Right lobe of liver (tissue), 6 donors: ENCODE data around the gene CDH2. TPM values are rescaled to one million over a fixed set of nuclear protein-coding genes. Genes with fewer than 3 reads are reported as not detected.

ENCODE experiments used
- ATAC-seq, 4 donors: fragments of 200-7000 bp; cut with Tn5 transposase; one replicate each; pipeline ENCODE4 v1.9.1; 2020; ENCODE audit warnings: mild to moderate bottlenecking in 4 of 4, moderate library complexity in 4 of 4
- DNase-seq, 3 donors: peaks; one replicate each; pipeline ENCODE4 v3.0.0-alpha.2; 2020
- H3K27ac ChIP-seq, 3 donors: fragments of 200-600 bp; one replicate each; pipeline ENCODE4 v1.8.0; 2022
- H3K27me3 ChIP-seq, 2 donors: fragments of 200-600 bp; one replicate each; pipeline ENCODE4 v1.8.0; 2022
- H3K36me3 ChIP-seq, 4 donors: fragments of 200-600 bp; sonication (generic) in 1 of 4; one replicate each; pipeline versions ENCODE4 v1.5.1 to v1.8.0; 2017 to 2022; ENCODE audit warnings: control low read depth in 1 of 4
- H3K4me1 ChIP-seq, 4 donors: fragments of 200-600 bp; sonication (generic) in 1 of 4; one replicate each; pipeline versions ENCODE4 v1.5.1 to v1.8.0; 2017 to 2022; ENCODE audit warnings: control low read depth in 1 of 4
- H3K4me3 ChIP-seq, 3 donors: fragments of 200-600 bp; one replicate each; pipeline ENCODE4 v1.8.0; 2022
- H3K9me3 ChIP-seq, 4 donors: fragments of 200-600 bp; sonication (generic) in 1 of 4; one replicate each; pipeline versions ENCODE4 v1.5.1 to v1.8.0; 2017 to 2022; ENCODE audit warnings: control low read depth in 1 of 4
- CTCF ChIP-seq, 4 donors: fragments of 200-600 bp in 3 of 4; fragments of 450-650 bp in 1 of 4; IDR thresholded peaks; one replicate each; pipeline versions ENCODE4 v1.5.1 to v1.8.0; 2016 to 2022; ENCODE audit warnings: antibody characterized with exemption in 4 of 4, mild to moderate bottlenecking in 2 of 4
- POLR2A ChIP-seq: fragments of 450-650 bp; IDR thresholded peaks from one replicate; pipeline ENCODE4 v1.6.1; 2017; ENCODE audit warnings: antibody characterized with exemption, mild to moderate bottlenecking
- WGBS: methylation state at CpG from one replicate; pipeline ENCODE4 v1.1.6; 2018; ENCODE audit warnings: low coverage, low lambda C conversion rate; ENCODE audit not compliant: insufficient coverage; ENCODE audit errors: missing lambda C conversion rate; 5-methylcytosine and 5-hydroxymethylcytosine counted together
- intact Hi-C, 2 donors: fragments of 100-400 bp; cut with DNase I; formaldehyde crosslinking; loops; one replicate each; pipeline versions ENCODE4 v1.11.2 to v1.14.1; 2022
- total RNA-seq, 6 experiments: library from RNA; depleted of rRNA in 2 of 6; stranded (reverse); fragments of >200 nt in 2 of 6; fragmentation: NEBNext Ultra II Directional in 3 of 6; extraction: Animal tissue kit (Norgen Biotek cat#: 25700) in 3 of 6; gene quantifications; one replicate each; pipeline versions ENCODE4 v1.1.0 to v1.2.4, GENCODE V29; 2016 to 2023
- donor health status: DM: no; HTN: yes; CAD: no.
- donor health status: DM: no; HTN: no; CAD: no.
- donor health status: DM: no; HTN: no; CAD: no.
- donor health status: DM: no; HTN: yes; CAD: no.
- donor health status: DM: no; HTN: yes; CAD: no.

Gene CDH2
- total RNA-seq, 6 experiments from 2014 or later, result 32.3 to 46.8 (median 35.8) TPM

- ATAC-seq (peak in 2 of 4 donors; percentile 12 to 35), DNase-seq (no peak)
- intact Hi-C loops, result no loop called here
- H3K4me3 ChIP-seq, result no peak overlapping the region
- no peaks in the 10 kb centered on the region for H3K36me3 ChIP-seq
- peaks cover 0 to 19% (median 7%) of the 10 kb centered on the region in 4 donors for H3K4me1 ChIP-seq
- no CpG with 5 or more reads among the region's 2 CpGs for WGBS
- peak overlapping the region in 1 of 3 donors; percentile 14 for H3K27ac ChIP-seq
- no peak for TF ChIP-seq POLR2A
- no peak for TF ChIP-seq CTCF (IDR thresholded peaks at IDR 0.05)
- H3K27me3 ChIP-seq, result no peaks in the 10 kb centered on the region
- H3K9me3 ChIP-seq, result no peaks in the 10 kb centered on the region
Measured at GRCh38 chr18:28115149-28115550, 61.8 kb downstream of the CDH2 start.

DNA sequence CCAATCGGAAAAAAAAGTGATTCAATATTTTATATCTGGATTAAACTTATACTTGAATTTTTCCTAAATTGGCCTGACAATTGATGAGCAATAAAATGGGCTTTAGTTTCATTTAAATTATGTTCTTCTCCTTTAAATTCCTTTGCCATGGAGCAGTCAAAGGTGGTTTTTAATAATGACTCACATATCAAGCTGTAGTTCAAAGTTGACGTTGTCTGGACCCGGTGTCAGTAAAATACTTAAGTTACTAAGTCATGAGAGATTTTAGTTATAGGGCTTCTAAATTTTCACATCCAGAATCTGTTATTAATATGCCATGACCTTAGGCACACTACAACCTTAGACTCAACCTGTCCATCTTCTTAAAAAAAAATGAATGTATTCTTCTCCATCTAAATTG lies 62.5 kb downstream of the CDH2 start:
- Histone ChIP-seq H3K4me1 (peaks cover 0 to 19% (median 8%) of the 10 kb centered on the region in 4 donors), H3K9me3 (no peaks in the 10 kb centered on the region), H3K27ac (peak overlapping the region in 1 of 3 donors; percentile 14), H3K27me3 (no peaks in the 10 kb centered on the region), H3K4me3 (no peak overlapping the region), H3K36me3 (no peaks in the 10 kb centered on the region)
- peak in 1 of 4 donors; percentile 63 for ATAC-seq
- WGBS, result 53% methylated on average over 3 of the region's 3 CpGs
- DNase-seq, result no peak
- intact Hi-C loops, result no loop called here
- TF ChIP-seq POLR2A (no peak), CTCF (IDR thresholded peaks at IDR 0.05) (no peak)

DNA sequence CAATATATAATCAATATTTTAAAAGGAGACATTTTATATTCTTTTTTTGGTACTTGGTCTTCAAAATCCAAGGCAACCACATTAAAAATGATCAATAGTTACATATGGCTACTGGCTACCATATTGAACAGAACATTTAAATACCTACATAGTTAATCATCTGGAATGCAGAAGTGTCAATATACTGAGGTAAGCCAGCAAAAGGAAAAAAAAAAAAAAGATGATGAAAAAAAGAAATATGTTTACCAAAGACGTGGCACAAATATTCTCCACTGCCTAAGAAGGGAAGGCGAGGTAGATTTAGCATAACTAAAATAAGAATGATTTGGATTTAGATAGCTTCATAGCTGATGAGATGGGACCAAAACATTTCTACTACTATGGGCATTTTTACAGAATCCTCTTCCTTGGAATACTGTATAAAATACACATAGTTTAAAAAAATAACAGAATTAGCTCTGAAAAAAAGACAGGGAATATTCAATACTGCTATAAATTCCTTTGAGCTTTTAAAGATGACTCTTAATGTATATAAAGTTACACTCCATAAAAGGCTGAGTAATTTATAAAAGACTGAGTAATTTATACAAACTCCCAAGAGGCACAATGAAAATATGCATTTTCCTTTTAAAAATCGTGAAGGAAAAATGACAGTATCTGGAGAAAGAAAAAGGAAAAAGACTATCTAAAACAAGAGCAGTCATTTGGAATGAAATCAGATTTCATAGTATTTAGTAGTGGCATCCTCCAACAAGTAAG lies 63.5 kb downstream of the CDH2 start:
- intact Hi-C loops, result no loop called here
- peaks cover 0 to 26% (median 10%) of the 10 kb centered on the region in 4 donors for H3K4me1 ChIP-seq

GRCh38 chr18:28112056-28112470 lies 64.9 kb downstream of the CDH2 start:
- ATAC-seq, result peak; percentile 33 to 66 (median 52)
- DNase-seq, result no peak
- Histone ChIP-seq H3K9me3 (no peaks in the 10 kb centered on the region), H3K27ac (peak overlapping the region in 1 of 3 donors; percentile 17), H3K36me3 (no peaks in the 10 kb centered on the region), H3K27me3 (no peaks in the 10 kb centered on the region), H3K4me3 (no peak overlapping the region), H3K4me1 (peaks cover 0 to 37% (median 12%) of the 10 kb centered on the region in 4 donors)
- intact Hi-C loops, result no loop called here
- TF ChIP-seq POLR2A (no peak), CTCF (IDR thresholded peaks at IDR 0.05) (no peak)
- whole genome bisulfite sequencing, result 52% methylated on average over 5 of the region's 5 CpGs

More for the DNA sequence above, 63.5 kb downstream of the CDH2 start:
- DNase-seq (no peak), ATAC-seq (no peak)
- H3K9me3 ChIP-seq, result no peaks in the 10 kb centered on the region
- WGBS, result 68% methylated on average over 3 of the region's 3 CpGs
- no peak overlapping the region for H3K27ac ChIP-seq
- H3K4me3 ChIP-seq, result no peak overlapping the region
- TF ChIP-seq POLR2A (no peak), CTCF (IDR thresholded peaks at IDR 0.05) (no peak)
- H3K27me3 ChIP-seq, result no peaks in the 10 kb centered on the region
- no peaks in the 10 kb centered on the region for H3K36me3 ChIP-seq
